ENCODE measurements around the gene GCAT.

GCAT gene

DNA sequence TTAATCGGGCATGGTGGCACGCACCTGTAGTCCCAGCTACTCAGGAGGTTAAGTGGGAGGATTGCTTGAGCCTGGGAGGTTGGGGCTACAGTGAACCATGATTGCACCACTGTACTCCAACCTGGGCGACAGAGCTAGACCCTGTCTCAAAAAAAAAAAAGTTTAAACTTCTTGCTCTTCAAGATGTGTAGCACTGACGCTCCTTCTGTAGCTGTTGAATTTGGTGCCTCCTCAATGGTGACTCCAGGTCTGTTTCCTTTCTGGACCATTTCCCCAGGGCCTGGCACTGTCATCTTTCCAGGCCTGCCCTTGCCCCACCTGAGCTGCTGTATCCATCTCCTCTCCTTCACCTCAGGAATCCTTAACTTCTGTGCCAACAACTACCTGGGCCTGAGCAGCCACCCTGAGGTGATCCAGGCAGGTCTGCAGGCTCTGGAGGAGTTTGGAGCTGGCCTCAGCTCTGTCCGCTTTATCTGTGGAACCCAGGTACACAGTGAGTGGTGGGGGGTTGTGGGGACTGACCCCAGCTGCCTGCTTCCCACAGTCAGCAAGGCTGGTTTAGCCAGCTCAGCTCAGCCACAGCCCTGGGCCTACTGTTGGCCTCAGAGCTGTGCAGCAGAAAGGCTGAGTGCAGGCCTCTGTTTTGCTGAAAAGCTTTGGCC is 2.1 kb downstream of the GCAT start:
- no peak for DNase-seq (ENCODE audit: low read depth, low spot score)

DNA sequence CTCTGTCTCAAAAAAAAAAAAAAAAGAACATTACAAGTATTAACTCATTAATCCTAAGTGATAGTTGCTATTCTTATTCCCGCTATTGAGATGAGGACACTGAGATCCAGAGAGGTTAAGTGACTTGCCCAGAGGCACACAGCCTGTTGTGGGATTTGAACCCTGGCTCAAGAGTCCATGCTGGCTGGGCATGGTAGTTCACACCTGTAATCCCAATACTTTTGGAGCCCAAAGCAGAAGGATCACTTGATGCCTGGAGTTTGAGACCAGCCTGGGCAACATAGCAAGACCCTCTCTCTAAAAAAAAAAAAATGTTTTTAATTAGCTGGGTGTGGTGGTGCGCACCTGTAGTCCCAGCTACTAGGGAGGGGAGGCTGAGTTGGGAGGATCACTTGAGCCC is 4.1 kb downstream of the GCAT start:
- no peak for DNase-seq (ENCODE audit: low read depth, low spot score)

DNA sequence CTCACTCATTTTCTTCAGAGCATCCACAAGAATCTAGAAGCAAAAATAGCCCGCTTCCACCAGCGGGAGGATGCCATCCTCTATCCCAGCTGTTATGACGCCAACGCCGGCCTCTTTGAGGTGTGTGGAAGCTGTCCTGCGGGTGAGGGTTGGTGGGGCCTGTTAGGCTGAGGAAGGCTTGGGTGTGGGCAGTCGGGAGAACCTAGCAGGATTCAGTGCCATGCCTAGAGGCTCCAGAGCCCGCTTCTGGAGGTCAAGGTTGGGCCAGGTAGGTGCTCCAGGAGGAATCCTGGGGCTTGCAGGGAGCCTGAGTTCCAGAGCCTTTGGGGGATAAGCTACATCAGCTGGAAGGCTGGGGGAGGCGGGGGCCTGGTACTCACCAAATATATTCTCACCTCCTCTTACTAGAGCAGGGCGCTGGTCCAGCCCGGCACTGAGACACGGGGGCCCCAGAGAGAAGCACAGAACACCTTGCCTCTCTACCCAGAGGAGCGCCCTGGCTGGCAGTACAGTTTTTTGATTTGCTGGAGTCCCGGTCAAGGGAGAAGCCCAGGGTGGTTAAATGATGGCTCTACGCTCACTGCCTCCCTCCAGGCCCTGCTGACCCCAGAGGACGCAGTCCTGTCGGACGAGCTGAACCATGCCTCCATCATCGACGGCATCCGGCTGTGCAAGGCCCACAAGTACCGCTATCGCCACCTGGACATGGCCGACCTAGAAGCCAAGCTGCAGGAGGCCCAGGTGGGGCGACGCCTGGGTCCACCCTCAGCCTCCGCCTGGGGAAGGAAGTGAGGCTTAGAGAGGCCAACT is 5.3 kb downstream of the GCAT start:
- no peak for DNase-seq (ENCODE audit: low read depth, low spot score)

DNA sequence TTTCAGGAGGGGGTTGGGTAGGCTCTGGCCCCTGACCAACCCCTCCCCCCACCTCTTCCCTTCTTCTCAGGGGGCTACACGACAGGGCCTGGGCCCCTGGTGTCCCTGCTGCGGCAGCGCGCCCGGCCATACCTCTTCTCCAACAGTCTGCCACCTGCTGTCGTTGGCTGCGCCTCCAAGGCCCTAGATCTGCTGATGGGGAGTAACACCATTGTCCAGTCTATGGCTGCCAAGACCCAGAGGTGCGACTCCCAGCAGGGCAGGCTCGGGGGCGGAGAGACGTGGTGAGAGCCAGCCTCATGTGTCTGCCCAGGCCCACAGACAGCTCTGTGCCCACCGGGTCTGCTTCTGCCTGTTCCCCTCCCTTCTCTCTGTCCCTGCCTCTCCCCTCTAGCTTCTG is 7.9 kb downstream of the GCAT start:
- no peak for DNase-seq (ENCODE audit: low read depth, low spot score)

DNA sequence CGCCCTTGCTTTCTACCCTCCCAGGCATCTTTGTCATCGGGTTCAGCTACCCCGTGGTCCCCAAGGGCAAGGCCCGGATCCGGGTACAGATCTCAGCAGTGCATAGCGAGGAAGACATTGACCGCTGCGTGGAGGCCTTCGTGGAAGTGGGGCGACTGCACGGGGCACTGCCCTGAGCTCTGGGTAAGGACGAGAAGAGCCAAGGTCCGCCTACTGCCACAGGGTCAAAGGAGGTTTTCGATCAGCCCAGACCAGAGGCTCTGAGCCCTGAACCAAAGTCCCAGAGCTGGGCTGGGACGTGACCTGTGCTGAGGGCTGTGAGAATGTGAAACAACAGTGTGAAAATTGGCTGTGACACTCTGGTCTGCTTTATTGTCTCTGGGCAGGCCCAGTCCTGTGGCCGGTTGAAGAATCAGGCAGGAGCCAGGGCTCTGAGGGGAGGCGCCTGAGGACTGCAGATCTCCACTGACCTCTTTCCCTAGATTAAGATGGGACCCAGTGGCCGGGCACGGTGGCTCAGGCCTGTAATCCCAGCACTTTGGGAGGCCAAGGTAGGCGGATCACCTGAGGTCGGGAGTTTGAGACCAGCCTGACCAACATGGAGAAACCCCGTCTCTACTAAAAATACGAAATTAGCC is 8.9 kb downstream of the GCAT start:
- no peak for DNase-seq (ENCODE audit: low read depth, low spot score)

DNA sequence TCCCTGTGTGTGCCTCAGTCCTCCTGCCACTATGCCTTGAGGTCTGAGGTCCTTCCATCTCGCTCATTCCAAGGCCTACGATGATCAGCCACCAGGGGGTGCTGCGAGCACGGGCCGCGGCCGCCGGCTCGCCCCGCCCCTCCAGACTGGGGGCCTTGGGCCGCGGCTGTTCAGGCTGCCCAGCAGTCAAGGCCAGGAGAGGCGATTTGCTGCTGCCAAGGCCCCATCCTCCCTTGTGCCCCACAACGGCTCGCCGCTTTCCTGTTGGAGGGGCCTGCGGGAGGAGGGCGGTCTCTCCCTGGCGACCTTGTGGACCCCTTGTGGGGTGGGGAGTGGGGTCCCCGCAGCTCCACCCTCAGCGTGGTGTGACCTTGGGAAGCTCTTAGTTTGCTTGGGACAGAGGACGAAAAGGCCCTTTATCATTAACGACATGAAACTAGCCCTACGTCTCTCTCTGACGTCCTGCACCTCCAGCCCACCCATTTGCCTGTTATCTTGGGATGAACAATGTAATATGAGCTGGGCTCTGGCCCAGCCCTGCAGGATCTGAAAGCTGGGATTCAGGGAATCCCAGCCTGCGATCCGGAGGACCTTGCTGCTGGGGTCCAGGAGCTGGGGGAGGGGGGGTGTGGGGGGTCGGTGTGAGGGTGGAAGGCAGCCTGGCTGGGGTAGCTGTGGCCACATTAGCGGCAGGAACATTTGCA is 10.1 kb downstream of the GCAT start:
- DNase-seq (ENCODE audit: low read depth, low spot score): peak; percentile 62

DNA sequence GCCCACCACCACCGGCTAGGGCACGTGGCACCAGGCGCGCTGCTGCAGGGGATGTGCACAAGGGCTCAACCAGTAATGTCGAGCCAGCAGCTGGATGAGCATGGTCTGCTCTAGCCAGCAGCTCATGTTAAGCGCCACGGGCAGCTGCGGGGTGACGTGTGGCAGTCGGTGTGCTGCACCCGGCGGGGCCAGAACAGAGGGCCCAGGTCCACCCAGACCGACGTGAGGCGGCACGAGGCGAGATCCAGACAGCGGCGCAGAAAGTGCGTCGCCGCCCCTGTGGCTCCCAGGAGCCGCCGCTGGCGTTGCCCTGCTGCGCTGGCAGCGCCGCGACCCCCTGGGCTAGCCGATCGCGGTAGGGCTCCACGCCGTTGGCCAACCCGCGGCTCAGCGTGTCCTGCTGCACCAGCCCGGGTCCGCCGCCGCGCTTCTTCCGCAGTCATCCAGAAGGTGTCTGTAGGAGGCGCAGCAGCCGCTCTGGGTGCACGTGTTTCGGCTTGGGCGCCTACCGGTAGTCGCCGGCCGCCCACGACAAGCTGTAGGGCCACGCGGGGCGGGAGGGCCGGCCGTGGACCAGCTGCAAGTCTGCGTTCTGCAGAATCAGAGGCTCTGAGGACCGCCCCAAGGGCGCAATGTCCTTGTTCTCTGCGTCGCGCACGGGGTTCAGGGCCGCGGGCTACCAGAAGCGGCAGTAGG is 10.8 kb downstream of the GCAT start:
- DNase-seq (ENCODE audit: low read depth, low spot score): no peak

DNA sequence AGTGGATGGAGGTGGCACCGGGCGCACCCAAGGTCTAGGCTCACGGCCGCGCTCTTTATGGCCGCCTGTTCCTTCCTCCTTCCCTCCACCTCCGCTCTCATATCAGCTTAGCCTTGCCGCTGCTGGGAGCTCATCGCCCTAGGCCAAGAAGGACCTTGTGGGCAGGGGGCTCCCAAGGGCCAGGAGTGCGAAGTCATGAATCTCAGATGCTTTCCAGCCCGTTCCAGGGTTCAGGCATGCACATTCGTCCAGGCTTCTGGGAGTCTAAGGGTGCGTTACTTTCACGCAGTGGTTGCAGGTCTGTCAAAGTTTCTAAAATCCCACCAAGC is 11.3 kb downstream of the GCAT start:
- DNase-seq (ENCODE audit: low read depth, low spot score): no peak

DNA sequence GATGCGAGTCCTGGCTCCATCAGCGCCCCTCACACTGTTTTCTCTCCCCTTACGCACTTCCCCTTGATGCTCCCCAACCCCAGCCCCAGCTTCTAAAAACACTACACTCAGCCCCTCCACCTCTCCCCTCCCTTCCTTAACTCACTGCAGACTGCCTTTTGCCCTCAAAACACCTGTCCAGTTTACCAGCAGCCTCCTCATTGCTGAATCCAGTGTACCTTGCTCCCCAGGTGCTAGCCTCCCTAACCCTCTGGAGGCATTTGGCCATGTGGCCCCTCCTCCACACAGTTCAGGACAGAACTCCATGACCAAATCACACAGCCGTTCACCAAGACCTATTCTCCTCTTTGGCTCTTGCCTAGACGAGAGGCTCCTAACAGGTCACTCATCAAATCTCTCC is 12.6 kb downstream of the GCAT start:
- no peak for DNase-seq (ENCODE audit: low read depth, low spot score)

DNA sequence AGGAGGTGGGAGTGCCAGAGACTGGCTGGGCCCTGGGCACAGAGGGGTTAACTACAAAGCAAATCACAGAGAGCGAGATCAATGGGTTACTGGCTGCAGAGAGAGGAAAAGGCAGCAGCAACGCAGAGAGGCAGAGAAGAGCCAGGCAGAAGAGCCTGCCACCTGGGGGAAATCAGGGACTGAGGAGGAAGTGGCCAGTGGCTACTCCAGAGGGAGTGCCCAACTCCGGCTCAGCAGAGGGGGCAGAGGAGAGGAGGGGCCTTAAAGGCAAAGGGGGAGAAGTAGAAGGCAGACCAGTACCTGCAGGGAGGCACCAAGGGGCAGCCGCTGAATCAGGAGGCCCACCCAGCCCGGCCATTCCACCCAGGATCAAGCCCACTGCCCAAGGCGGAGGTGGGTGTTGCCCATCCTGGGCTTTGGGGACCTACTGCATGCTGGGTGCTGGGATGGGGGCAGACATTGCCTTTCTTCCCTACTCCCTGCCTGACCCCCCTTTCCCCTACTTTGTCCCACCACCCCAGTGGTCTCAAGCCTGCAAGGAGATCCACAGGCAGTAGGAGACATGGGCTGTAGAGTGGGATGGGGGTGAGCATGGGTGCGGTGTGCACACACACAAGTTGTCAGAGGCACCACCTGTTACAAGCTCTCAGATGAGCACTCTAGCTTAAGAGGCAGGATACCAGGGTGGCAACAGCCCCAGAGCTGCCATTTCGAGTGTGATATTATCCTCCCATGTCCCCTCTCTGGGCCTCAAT is 14.5 kb downstream of the GCAT start:
- DNase-seq (ENCODE audit: low read depth, low spot score): no peak

DNA sequence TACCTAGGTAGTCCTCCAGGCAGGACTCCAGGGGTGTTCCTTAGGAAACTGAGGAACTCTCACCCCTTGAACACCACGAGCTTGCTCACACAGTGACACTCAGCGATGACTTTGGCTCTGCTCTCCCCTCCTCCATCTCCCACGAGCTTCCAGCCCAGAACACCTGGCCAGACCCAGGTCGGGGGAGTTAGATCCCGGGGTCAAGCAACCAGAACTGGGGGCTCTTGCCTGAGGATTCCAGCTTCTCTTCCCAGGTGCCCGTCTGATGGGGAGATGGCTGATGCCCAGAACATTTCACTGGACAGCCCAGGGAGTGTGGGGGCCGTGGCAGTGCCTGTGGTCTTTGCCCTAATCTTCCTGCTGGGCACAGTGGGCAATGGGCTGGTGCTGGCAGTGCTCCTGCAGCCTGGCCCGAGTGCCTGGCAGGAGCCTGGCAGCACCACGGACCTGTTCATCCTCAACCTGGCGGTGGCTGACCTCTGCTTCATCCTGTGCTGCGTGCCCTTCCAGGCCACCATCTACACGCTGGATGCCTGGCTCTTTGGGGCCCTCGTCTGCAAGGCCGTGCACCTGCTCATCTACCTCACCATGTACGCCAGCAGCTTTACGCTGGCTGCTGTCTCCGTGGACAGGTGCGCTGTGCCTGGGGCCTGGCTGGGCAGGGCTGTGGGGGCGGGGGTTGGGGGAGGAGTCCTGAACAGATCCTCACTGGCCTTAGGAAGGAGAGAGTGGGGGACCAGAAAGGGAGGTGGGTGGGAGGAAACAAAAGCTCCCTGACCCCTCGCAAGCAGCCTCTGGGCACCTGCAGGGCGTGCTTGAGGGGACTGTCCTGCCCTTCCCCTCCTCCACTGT is 15.6 kb downstream of the GCAT start, which contains the start of gene GALR3:
TSS of gene GALR3 (plus strand) at position 249 of the 852 bp plus-strand sequence. CDS start at position 274, 25 bp downstream.
- no peak for DNase-seq (ENCODE audit: low read depth, low spot score)

DNA sequence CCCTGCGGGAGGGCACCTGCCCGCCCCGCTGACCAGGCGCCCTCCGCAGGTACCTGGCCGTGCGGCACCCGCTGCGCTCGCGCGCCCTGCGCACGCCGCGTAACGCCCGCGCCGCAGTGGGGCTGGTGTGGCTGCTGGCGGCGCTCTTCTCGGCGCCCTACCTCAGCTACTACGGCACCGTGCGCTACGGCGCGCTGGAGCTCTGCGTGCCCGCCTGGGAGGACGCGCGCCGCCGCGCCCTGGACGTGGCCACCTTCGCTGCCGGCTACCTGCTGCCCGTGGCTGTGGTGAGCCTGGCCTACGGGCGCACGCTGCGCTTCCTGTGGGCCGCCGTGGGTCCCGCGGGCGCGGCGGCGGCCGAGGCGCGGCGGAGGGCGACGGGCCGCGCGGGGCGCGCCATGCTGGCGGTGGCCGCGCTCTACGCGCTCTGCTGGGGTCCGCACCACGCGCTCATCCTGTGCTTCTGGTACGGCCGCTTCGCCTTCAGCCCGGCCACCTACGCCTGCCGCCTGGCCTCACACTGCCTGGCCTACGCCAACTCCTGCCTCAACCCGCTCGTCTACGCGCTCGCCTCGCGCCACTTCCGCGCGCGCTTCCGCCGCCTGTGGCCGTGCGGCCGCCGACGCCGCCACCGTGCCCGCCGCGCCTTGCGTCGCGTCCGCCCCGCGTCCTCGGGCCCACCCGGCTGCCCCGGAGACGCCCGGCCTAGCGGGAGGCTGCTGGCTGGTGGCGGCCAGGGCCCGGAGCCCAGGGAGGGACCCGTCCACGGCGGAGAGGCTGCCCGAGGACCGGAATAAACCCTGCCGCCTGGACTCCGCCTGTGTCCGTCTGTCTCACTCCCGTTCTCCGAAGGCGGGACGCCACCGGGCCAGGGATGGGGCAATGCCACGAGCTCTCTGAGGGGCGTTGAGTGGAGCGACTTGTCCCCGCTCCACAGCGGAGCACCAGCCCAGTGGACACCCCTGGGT is 17.2 kb downstream of the GCAT start:
- no peak for DNase-seq (ENCODE audit: low read depth, low spot score)

DNA sequence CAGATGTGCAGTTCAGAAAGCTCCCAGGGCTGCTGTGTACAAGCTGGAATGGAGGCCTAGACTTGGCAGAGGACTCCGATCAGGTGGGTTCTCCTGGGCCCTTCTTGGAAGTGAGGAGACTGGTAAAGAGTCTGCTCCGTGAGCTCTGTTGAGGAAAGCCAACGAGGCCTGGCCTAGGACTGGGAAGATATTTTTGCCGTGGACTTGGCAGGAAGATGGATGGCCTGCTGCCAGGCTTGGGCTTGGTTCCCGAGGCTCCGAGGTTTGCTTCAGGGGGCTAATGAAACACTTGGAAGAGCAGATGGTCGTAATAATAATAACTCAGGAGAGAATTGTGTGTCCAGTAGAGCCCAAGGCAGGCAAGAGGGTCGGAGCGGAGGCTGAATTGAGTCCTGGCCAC is 19.3 kb downstream of the GCAT start:
- DNase-seq (ENCODE audit: low read depth, low spot score): no peak

DNA sequence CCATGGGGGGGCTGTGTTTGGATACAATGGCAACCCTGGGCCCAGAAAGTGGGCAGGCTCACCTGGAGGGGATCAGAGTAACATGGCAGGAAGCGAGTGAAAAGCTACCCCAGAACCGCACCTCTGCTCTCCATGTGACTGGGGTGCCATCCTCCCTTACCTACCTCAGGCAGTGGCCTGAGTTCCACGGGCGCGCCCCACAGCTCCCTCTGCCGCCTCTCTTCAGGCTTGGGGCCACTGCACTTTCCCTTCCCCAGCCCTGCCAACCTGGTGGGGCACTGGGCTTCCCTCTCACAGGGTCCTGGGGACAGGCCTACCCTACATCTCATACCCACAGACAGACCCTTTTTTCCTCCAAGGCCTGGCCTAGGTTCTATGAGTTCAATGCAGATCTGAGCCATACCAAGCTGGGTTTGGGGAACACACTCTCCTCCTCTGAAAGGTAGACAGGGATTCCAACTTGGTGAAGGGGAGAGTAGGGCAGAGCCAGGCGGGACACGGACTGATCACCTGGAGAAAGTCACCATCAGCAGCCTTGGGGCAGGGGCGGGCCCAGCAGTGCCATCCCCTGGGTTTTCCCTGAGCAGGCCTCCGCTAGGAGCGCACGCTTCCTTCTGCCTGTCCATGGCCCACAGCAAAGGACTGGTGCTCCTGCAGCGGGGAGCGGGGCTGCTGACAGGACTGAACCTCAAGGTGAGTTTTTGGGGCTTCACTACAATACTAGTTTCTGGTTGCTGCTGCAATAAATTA is 22.5 kb downstream of the GCAT start:
- DNase-seq (ENCODE audit: low read depth, low spot score): no peak

DNA sequence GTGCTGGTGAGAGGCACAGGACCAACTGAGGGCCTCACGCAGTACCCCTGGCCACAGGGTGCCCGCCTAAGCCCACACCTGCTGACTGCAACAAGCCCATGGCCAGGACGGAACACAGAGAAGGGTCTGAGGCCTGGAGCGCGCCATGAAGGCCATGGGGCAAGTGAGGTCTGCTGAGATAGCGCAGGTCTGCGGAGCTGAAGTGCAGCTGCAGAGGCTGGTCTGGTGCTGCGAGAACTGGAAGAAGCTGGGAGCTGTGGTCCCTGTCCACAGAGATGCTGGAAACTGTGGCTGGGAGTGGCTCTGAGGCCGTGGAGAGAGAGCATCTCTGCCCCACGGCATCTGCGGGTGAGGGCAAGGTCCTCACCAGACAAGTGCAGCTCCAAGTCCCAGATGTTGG is 23.7 kb downstream of the GCAT start:
- DNase-seq (ENCODE audit: low read depth, low spot score): no peak

DNA sequence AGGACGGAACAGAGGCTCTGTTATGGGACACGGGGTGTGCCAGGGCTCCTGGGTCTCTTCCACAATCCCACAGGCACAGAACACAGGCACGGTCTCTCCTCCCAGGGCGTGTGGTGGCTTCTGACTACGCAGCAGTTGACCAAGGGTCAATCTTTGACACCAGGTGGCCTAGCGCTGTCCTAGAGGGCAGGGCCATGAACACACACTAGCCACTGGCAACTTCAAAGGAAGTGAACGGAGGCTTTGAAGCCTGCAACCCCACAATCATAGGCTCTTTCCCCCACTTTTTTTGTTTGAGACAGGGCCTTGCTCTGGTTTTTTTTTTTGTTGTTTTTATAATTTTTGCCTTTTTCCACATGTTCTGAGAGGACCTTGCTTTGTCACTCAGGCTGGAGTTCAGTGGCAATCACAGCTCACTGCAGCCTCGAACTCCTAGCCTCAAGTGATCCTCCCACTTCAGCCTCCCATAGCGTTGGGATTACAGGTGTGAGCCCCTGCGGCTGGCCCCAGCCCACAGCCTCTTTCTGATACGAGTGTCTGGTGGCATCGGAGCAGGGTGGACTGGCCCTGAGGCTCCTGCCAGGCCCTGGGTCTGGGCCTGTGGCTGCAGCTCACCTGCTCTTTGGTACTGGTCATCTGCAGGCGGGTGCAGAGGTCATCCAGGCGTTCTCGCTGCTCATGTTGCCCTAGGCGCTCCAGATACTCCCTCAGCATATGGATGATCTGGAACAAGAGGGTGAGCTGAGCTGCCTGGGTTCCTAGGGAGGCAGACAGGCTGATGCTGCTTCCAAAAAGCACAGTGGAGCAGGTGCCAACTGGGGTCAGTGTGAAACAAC is 24.5 kb downstream of the GCAT start:
- DNase-seq (ENCODE audit: low read depth, low spot score): no peak
